GM12878 (cell line): ENCODE measurements around the gene ECI1. TPM values are rescaled to one million over a fixed set of nuclear protein-coding genes. Genes with fewer than 3 reads are reported as not detected.

Source experiments
- ATAC-seq: fragments of 200-7000 bp; cut with Tn5 transposase; 3 replicates; pipeline ENCODE4 v1.9.1; 2020; ENCODE audit warnings: mild to moderate bottlenecking, moderate library complexity
- BruUV-seq: library from RNA; stranded (reverse); fragments of 400-500 nt; replicated peaks from 2 replicates; lab custom pipeline; 2021; lab: Mats Ljungman, UMichigan
- CTCF ChIA-PET: fragments of 300-600 bp; sonication (Branson Sonifier 250); formaldehyde crosslinking; extraction: SDS; loops from one replicate; lab custom pipeline; 2021; ENCODE audit warnings: inconsistent platforms; lab: Yijun Ruan, JAX
- POLR2A ChIA-PET: fragments of 350-600 bp; formaldehyde crosslinking; extraction: SDS; loops from one replicate; lab custom pipeline; 2021; ENCODE audit warnings: inconsistent platforms; lab: Charles Lee
- RAD21 ChIA-PET: fragments of 300-600 bp; sonication (Branson Sonifier 250); formaldehyde crosslinking; loops from one replicate; lab custom pipeline; 2023; ENCODE audit warnings: antibody characterized with exemption; ENCODE audit not compliant: unreplicated experiment; lab: Charles Lee
- SMC1A ChIA-PET: fragments of 300-600 bp; sonication (Branson Sonifier 250); formaldehyde crosslinking; loops from one replicate; lab custom pipeline; 2023; ENCODE audit not compliant: unreplicated experiment, uncharacterized antibody; lab: Charles Lee
- DNase-seq: peaks from one replicate; pipeline ENCODE4 v3.0.0-alpha.2; 2011; ENCODE audit warnings: low read depth, low spot score
- FAIRE-seq: peaks from 3 replicates; lab custom pipeline; 2011; peaks lifted over from hg19 to GRCh38; lab: Jason Lieb, UNC
- H2AFZ ChIP-seq: 2 replicates; pipeline ENCODE4 v1.6.0; 2011; ENCODE audit warnings: low read depth, low read length, control low read depth; ENCODE audit not compliant: control insufficient read depth
- H3K27ac ChIP-seq: 2 replicates; pipeline ENCODE4 v1.5.1; 2011; ENCODE audit warnings: control low read depth; ENCODE audit not compliant: control insufficient read depth, insufficient read depth
- H3K27me3 ChIP-seq, 2 experiments: replicated peaks in 1 of 2; 2 replicates each; pipeline versions ENCODE4 v1.6.0 to v1.6.1; 2011; ENCODE audit warnings: low read length in 1 of 2; ENCODE audit not compliant: control insufficient read depth in 2 of 2, insufficient read depth in 2 of 2
- H3K36me3 ChIP-seq, 2 experiments: 2 replicates each; pipeline ENCODE4 v1.5.1; 2011; ENCODE audit warnings: low read length in 1 of 2; ENCODE audit not compliant: control insufficient read depth in 2 of 2, insufficient read depth in 2 of 2
- H3K4me1 ChIP-seq: 2 replicates; pipeline ENCODE4 v1.6.1; 2011; ENCODE audit warnings: mild to moderate bottlenecking, low read length, moderate library complexity, mixed read lengths; ENCODE audit not compliant: control insufficient read depth, insufficient read depth
- H3K4me2 ChIP-seq: 2 replicates; pipeline ENCODE4 v1.6.0; 2011; ENCODE audit warnings: control low read depth; ENCODE audit not compliant: control insufficient read depth, insufficient read depth
- H3K4me3 ChIP-seq: fragments of 200-600 bp; sonication (generic); 2 replicates; pipeline ENCODE4 v1.5.1; 2016
- H3K79me2 ChIP-seq: 2 replicates; pipeline ENCODE4 v1.6.0; 2011; ENCODE audit warnings: low read length; ENCODE audit not compliant: control insufficient read depth, insufficient read depth
- H3K9ac ChIP-seq: 2 replicates; pipeline ENCODE4 v1.8.0; 2011; ENCODE audit warnings: low read length, control low read depth, mixed read lengths; ENCODE audit not compliant: control insufficient read depth, insufficient read depth
- H3K9me3 ChIP-seq: replicated peaks from 3 replicates; pipeline ENCODE4 v1.5.1; 2011; ENCODE audit warnings: mild to moderate bottlenecking, low read length; ENCODE audit not compliant: control insufficient read depth, insufficient read depth
- H4K20me1 ChIP-seq: 2 replicates; pipeline ENCODE4 v1.6.0; 2011; ENCODE audit not compliant: control insufficient read depth, insufficient read depth
- BHLHE40 ChIP-seq, 2 experiments: fragments of 450-650 bp in 1 of 2; IDR thresholded peaks; 2 replicates each; pipeline ENCODE4 v1.6.1; 2011 to 2017; ENCODE audit warnings: low read depth in 2 of 2, borderline replicate concordance in 1 of 2, improper control_type of control experiment in 1 of 2, low read length in 1 of 2, mild to moderate bottlenecking in 1 of 2
- BRCA1 ChIP-seq: IDR thresholded peaks from 2 replicates; pipeline ENCODE4 v1.6.1; 2011; ENCODE audit warnings: low read depth, low read length, improper control_type of control experiment
- IRF5 ChIP-seq: fragments of 450-650 bp; IDR thresholded peaks from 2 replicates; pipeline ENCODE4 v1.6.1; 2017; ENCODE audit warnings: borderline replicate concordance
- JUND ChIP-seq: IDR thresholded peaks from 2 replicates; pipeline ENCODE4 v1.6.1; 2012; ENCODE audit warnings: low read depth, mild to moderate bottlenecking, low read length, improper control_type of control experiment, moderate library complexity
- MYC ChIP-seq: IDR thresholded peaks from 2 replicates; pipeline ENCODE4 v1.6.1; 2011; ENCODE audit warnings: mild to moderate bottlenecking, low read length, moderate library complexity, inconsistent platforms; ENCODE audit not compliant: insufficient read depth, insufficient replicate concordance, insufficient read length, severe bottlenecking
- POLR2A ChIP-seq: IDR thresholded peaks from 2 replicates; pipeline ENCODE4 v1.6.1; 2011; ENCODE audit warnings: low read depth, mild to moderate bottlenecking, low read length
- SPI1 ChIP-seq: IDR thresholded peaks from 2 replicates; pipeline ENCODE4 v1.6.1; 2011; ENCODE audit warnings: low read depth, mild to moderate bottlenecking, low read length, moderate library complexity, borderline replicate concordance; ENCODE audit not compliant: insufficient read depth
- SRF ChIP-seq, 2 experiments: IDR thresholded peaks; 2 replicates each; pipeline ENCODE4 v1.6.1; 2011; ENCODE audit warnings: low read depth in 2 of 2, low read length in 2 of 2, mild to moderate bottlenecking in 1 of 2, moderate library complexity in 1 of 2
- ZBTB40 ChIP-seq: fragments of 450-650 bp; IDR thresholded peaks from 2 replicates; pipeline ENCODE4 v1.6.1; 2016; ENCODE audit warnings: mild to moderate bottlenecking, moderate library complexity, borderline replicate concordance
- ZNF24 ChIP-seq: fragments of 450-650 bp; IDR thresholded peaks from 2 replicates; pipeline ENCODE4 v1.6.1; 2017; ENCODE audit warnings: antibody characterized with exemption, mild to moderate bottlenecking
- WGBS: methylation state at CpG from one replicate; pipeline ENCODE4 v1.1.6; 2016; ENCODE audit warnings: low lambda C conversion rate; ENCODE audit not compliant: insufficient replicate concordance, insufficient coverage; ENCODE audit errors: missing lambda C conversion rate; 5-methylcytosine and 5-hydroxymethylcytosine counted together
- in situ Hi-C: fragments of 300-500 bp; cut with MboI; formaldehyde crosslinking; loops from 9 replicates; pipeline ENCODE4 v1.14.3; 2018; ENCODE audit warnings: mixed read lengths
- intact Hi-C: fragments of 100-400 bp; cut with micrococcal nuclease; formaldehyde crosslinking; loops from one replicate; pipeline ENCODE4 v1.14.2; 2022; ENCODE audit not compliant: unreplicated experiment
- polyA plus RNA-seq, 11 experiments: library from polyadenylated mRNA; depleted of rRNA in 4 of 11; unstranded in 6 of 11; stranded (reverse) in 5 of 11; fragments of >200 nt; fragmentation: Nextera tagmentation in 4 of 11; fragmentation: Illumina TruSeq in 1 of 11; extraction: Ambion mirVana in 4 of 11; extraction: Trizol in 1 of 11; gene quantifications; 1 replicate in 1 of 11; 2 replicates in 10 of 11; pipeline versions ENCODE4 v1.2.1 to v1.2.3, GENCODE V29; 2011 to 2016; ENCODE audit warnings: inconsistent platforms in 2 of 11, missing spikeins in 2 of 11, low read depth in 1 of 11
- total RNA-seq, 4 experiments: library from RNA; depleted of rRNA in 3 of 4; stranded (reverse); fragments of >200 nt in 3 of 4; fragmentation: Illumina TruSeq in 1 of 4; extraction: Trizol in 1 of 4; gene quantifications; 2 replicates each; pipeline versions ENCODE4 v1.2.1 to v1.2.3, GENCODE V29; 2013 to 2021

ECI1 gene
- total and polyA plus RNA-seq, 10 of the 15 experiments (the other 5 are each of a cell fraction or from before 2014, with no cell fraction given), result 2.2 to 82.1 (median 24.8) TPM

- TF ChIP-seq ZBTB40 (no peak), BRCA1 (no peak), JUND (no peak), ZNF24 (no peak), SPI1 (no peak)
These were observed 16.6 kb downstream of the ECI1 start (continued) for GRCh38 chr16:2234813-2235170.

GRCh38 chr16:2233872-2234812, 17.2 kb downstream of the ECI1 start:
- POLR2A ChIA-PET, result no interaction called here

More at GRCh38 chr16:2233872-2234812, 17.2 kb downstream of the ECI1 start:
- Histone ChIP-seq H3K4me1 (no peaks in the 10 kb centered on the region), H3K4me3 (no peak overlapping the region), H3K36me3 (peaks cover 0 to 40% of the 10 kb centered on the region in 2 experiments; a peak in 3 of 4 replicates), H4K20me1 (no peaks in the 10 kb centered on the region), H3K27ac (no peak overlapping the region), H3K27me3 (no peaks in the 10 kb centered on the region), H3K79me2 (no peaks in the 10 kb centered on the region), H3K9me3 (no peaks in the 10 kb centered on the region), H2AFZ (no peak overlapping the region), H3K9ac (no peak overlapping the region), H3K4me2 (no peak overlapping the region)
- FAIRE-seq, result no peak
- 69% methylated on average over 43 of the region's 51 CpGs for WGBS
- intact Hi-C loops (no loop called here), in situ Hi-C loops (no loop called here)
- SMC1A ChIA-PET, result no interaction called here
- peak; percentile 8; the same call in 1 of the 3 replicates for ATAC-seq
- no TSS peak for BruUV-seq
- TF ChIP-seq MYC (no peak), BHLHE40 (IDR thresholded peaks at IDR 0.05; ENCODE audit: borderline replicate concordance in 1 of 2, low read depth in 2 of 2, low read length in 1 of 2) (peak in 1 of 2 experiments; percentile 48; a peak in 2 of 4 replicates), SRF (IDR thresholded peaks at IDR 0.05; ENCODE audit: low read depth in 2 of 2, low read length in 2 of 2) (0 out of 4 replicates have a peak, but pooled peaks of 1 of the 2 experiments have one; percentile 15), IRF5 (no peak), POLR2A (peak; percentile 37)
- CTCF ChIA-PET, result no interaction called here
- no peak for DNase-seq
- RAD21 ChIA-PET, result interaction anchor here (0.7 kb wide), 1 partner anchor 367 kb away, joined by 4 read pairs; no protein-coding TSS in a partner anchor
